ENCODE measurements around the gene NLN. TPM values are rescaled to one million over a fixed set of nuclear protein-coding genes. Genes with fewer than 3 reads are reported as not detected.

Gene NLN
- polyA plus RNA-seq, 1 donor (not counting 4 experiments of a cell fraction or from before 2014, with no cell fraction given): 26.1 TPM

- Histone ChIP-seq H3K4me1 (ENCODE audit: control insufficient read depth, extremely low read depth, insufficient read depth, low read length) (peaks cover 30% of the 10 kb centered on the region), H3K4me2 (ENCODE audit: control insufficient read depth, extremely low read depth, insufficient read depth, low read depth, low read length) (no peak overlapping the region), H3K79me2 (ENCODE audit: control insufficient read depth, insufficient read depth, low read length) (no peaks in the 10 kb centered on the region), H3K27me3 (ENCODE audit: control insufficient read depth, extremely low read depth, insufficient read depth, low read length) (no peaks in the 10 kb centered on the region), H3K36me3 (ENCODE audit: control insufficient read depth in 2 of 2, extremely low read depth in 1 of 2, insufficient read depth in 2 of 2, low read length in 2 of 2) (peaks cover 0 to 2% of the 10 kb centered on the region in 2 experiments), H2AFZ (ENCODE audit: control insufficient read depth, low read length) (no peak overlapping the region), H4K20me1 (ENCODE audit: control insufficient read depth, extremely low read depth, insufficient read depth, low read length) (no peaks in the 10 kb centered on the region), H3K9me1 (ENCODE audit: control insufficient read depth, extremely low read depth, insufficient read depth, low read length) (no peaks in the 10 kb centered on the region), H3K9me3 (ENCODE audit: control insufficient read depth, low read depth, low read length) (no peaks in the 10 kb centered on the region), H3K9ac (ENCODE audit: control insufficient read depth, extremely low read depth, insufficient read depth, low read length) (no peak overlapping the region), H3K27ac (ENCODE audit: control insufficient read depth, insufficient read depth, low read length) (no peak overlapping the region), H3K4me3 (ENCODE audit: control insufficient read depth in 2 of 3, extremely low read depth in 1 of 3, insufficient read depth in 2 of 3, low read depth in 1 of 3, low read length in 3 of 3) (no peak overlapping the region)
- no peak for TF ChIP-seq EZH2 (IDR thresholded peaks at IDR 0.05; ENCODE audit: low read length)
- TF ChIP-seq, protein P1, sequence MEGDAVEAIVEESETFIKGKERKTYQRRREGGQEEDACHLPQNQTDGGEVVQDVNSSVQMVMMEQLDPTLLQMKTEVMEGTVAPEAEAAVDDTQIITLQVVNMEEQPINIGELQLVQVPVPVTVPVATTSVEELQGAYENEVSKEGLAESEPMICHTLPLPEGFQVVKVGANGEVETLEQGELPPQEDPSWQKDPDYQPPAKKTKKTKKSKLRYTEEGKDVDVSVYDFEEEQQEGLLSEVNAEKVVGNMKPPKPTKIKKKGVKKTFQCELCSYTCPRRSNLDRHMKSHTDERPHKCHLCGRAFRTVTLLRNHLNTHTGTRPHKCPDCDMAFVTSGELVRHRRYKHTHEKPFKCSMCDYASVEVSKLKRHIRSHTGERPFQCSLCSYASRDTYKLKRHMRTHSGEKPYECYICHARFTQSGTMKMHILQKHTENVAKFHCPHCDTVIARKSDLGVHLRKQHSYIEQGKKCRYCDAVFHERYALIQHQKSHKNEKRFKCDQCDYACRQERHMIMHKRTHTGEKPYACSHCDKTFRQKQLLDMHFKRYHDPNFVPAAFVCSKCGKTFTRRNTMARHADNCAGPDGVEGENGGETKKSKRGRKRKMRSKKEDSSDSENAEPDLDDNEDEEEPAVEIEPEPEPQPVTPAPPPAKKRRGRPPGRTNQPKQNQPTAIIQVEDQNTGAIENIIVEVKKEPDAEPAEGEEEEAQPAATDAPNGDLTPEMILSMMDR (optimal IDR thresholded peaks at IDR 0.05 in 1 of 3, IDR thresholded peaks at IDR 0.05 in 1 of 3, conservative IDR thresholded peaks at IDR 0.05 in 1 of 3; ENCODE audit: extremely low read depth in 1 of 3, insufficient read depth in 2 of 3, low read length in 3 of 3): no peak
- DNase-seq (ENCODE audit: low read depth, low spot score) (no peak), FAIRE-seq (no peak)
- dilution Hi-C loops (cut with MboI; ENCODE audit: extremely low pct_ligation_motif_present, low sequenced_read_pairs): no loop called here
Observed at GRCh38 chr5:65808251-65808741, 86.3 kb downstream of the NLN start.

GRCh38 chr5:65808818-65809217 lies 86.8 kb downstream of the NLN start:
- H3K4me3 ChIP-seq (ENCODE audit: control insufficient read depth in 2 of 3, extremely low read depth in 1 of 3, insufficient read depth in 2 of 3, low read depth in 1 of 3, low read length in 3 of 3): no peak overlapping the region
- TF ChIP-seq, protein P1 (optimal IDR thresholded peaks at IDR 0.05 in 1 of 3, IDR thresholded peaks at IDR 0.05 in 1 of 3, conservative IDR thresholded peaks at IDR 0.05 in 1 of 3; ENCODE audit: extremely low read depth in 1 of 3, insufficient read depth in 2 of 3, low read length in 3 of 3): no peak
- TF ChIP-seq EZH2 (IDR thresholded peaks at IDR 0.05; ENCODE audit: low read length): no peak
- H3K27ac ChIP-seq (ENCODE audit: control insufficient read depth, insufficient read depth, low read length): no peak overlapping the region
- H2AFZ ChIP-seq (ENCODE audit: control insufficient read depth, low read length): no peak overlapping the region
- FAIRE-seq (no peak), DNase-seq (ENCODE audit: low read depth, low spot score) (no peak)
- H3K27me3 ChIP-seq (ENCODE audit: control insufficient read depth, extremely low read depth, insufficient read depth, low read length): no peaks in the 10 kb centered on the region
- H3K4me1 ChIP-seq (ENCODE audit: control insufficient read depth, extremely low read depth, insufficient read depth, low read length): peaks cover 30% of the 10 kb centered on the region
- dilution Hi-C loops (cut with MboI; ENCODE audit: extremely low pct_ligation_motif_present, low sequenced_read_pairs): no loop called here
- no peaks in the 10 kb centered on the region for H3K79me2 ChIP-seq (ENCODE audit: control insufficient read depth, insufficient read depth, low read length)
- no peaks in the 10 kb centered on the region for H4K20me1 ChIP-seq (ENCODE audit: control insufficient read depth, extremely low read depth, insufficient read depth, low read length)
- H3K9me1 ChIP-seq (ENCODE audit: control insufficient read depth, extremely low read depth, insufficient read depth, low read length): no peaks in the 10 kb centered on the region
- peaks cover 0 to 3% of the 10 kb centered on the region in 2 experiments for H3K36me3 ChIP-seq (ENCODE audit: control insufficient read depth in 2 of 2, extremely low read depth in 1 of 2, insufficient read depth in 2 of 2, low read length in 2 of 2)
- no peaks in the 10 kb centered on the region for H3K9me3 ChIP-seq (ENCODE audit: control insufficient read depth, low read depth, low read length)
- no peak overlapping the region for H3K4me2 ChIP-seq (ENCODE audit: control insufficient read depth, extremely low read depth, insufficient read depth, low read depth, low read length)
- no peak overlapping the region for H3K9ac ChIP-seq (ENCODE audit: control insufficient read depth, extremely low read depth, insufficient read depth, low read length)
